ENCODE measurements around the gene UCKL1.

The UCKL1 gene

DNA sequence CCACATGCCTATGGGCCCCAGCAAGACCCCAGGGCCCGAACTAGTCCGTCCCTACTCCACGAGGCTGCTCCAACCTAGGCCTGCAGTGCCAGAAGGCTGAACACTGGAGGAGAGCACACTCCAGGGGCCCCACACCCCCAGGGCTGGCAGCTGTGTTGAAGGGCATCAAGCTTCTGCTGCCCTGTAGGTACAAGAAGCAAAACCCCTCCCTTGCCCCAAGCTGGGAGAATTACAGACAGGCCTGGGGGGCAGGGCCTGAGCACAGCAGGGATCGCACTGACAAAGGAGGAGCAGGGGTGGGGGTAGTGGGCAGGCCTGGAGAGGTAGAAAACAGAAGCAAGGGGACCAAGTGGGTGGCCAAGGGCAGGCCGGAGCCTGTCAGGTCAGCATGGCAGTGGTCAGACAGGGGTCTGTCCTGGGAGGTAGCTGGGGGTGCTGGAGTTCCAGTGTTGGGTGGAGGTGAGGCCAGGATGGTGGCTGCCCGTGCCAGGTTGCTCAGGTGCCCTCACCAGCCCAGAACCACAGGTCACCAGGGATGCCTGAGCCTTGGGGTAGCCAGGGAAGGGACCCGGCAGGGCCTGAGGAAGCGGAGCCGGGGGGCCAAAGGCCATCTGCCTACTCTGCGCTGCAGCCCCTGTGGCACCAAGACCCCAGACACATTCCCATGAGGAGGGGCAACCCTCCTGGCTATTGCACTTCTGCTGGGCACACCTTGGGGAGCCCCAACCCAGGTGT is 2.9 kb upstream of the UCKL1 start:
- no peak for DNase-seq (ENCODE audit: low spot score)

DNA sequence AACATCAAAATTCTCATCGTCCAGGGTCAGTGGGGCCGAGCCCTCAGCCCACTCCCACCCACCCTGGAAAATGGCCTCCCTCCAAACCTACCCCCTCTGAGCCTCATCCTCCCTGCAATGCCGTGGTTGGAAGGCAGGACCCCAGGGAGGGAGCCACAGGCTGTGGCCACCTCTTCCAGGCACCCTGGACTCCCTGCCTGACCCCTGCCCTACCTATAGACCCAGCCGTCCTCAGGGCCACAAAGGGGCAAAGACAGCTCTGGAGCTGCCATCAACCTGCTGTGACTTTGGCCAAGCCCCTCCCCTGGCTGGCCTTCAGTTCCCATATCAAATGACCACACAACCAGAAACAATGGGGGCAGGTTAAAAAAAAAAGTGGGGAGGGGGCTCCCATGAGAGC is 2.3 kb upstream of the UCKL1 start:
- DNase-seq (ENCODE audit: low spot score) = no peak

DNA sequence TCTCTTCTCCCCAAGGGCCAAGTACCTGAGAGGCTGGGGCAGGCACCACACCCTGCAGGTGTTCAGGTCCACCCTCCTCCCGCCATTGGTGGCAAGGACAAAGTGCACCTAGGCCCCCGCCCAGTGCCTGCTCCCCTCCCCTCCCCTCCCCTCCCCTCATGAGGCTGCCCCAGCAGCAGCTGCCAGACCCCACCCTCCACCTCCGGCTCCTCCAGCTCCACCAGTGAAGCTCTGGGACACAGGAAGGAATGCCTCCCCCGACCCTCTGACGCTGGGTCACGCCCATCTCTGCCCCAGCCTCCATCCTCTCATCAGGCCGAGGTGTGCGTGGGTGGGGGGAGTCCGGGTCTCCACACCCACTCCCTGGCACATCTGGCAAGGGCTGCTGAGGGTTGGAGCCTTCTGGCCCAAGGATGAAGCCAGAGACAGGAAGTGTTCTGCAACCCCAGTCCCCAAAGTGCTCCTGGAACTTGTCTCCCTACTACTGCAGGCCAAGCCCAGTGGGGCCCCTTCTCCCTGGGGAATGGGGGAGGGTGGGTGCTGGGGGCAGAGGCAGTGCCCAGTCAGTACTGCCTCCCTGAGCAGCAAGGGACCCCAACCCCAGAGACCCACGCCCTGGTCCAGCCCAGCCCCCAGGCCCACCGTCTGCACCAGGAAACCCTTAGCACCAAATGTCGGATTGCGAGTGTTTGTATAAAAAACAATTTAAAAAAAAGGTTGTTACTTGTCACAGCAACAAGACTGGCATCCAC is 1.6 kb upstream of the UCKL1 start:
- no peak for DNase-seq (ENCODE audit: low spot score)

DNA sequence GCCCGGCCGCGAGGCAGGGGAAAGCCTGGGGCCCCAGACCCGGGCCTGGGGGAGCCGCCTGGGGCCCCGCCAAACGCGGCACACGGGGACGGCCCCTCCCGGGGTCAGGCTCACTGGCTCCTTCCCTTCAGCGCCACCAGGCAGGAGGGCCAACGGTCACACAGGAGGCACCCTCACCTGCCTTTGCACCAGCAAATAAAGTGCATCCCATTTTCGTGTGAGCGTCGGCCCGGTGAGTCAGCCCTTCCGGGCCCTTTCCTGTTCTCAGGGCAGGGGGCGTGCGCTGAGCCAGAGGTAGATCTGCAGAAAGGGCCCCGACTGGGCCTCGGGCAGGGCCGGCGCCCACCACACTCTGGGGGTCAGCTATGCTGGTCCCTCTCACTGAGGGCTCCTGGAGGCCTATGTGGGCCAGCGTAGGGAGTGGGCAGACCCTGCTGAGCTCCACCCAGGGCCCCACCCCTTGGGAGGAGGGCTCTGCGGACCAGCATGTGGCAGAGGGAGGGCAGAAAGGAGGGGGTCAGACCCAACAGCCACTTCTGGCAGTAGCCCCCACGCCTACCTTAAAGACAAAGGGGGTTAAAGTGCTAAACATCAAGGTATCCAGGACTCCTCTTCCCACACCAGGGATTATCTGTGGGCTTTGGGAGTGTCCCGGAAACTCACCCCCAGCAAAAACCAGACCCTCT is 931 bp upstream of the UCKL1 start:
- DNase-seq (ENCODE audit: low spot score) = no peak

DNA sequence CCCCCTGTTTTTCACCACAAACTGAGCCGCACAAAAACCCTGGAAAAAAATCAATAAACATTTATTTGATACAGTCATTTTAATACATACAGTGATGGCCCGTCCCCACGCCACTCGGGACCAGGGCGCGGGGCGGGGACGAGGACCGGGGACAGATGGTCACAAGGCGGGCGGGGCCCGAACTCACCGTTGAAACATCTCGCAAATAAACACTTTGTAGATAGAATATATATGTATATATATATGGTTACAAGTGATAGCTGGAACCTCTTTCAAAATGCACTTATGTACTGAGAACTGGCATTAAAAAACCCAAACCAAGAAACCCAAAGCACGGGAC is 418 bp upstream of the UCKL1 start:
- DNase-seq (ENCODE audit: low spot score) = no peak

DNA sequence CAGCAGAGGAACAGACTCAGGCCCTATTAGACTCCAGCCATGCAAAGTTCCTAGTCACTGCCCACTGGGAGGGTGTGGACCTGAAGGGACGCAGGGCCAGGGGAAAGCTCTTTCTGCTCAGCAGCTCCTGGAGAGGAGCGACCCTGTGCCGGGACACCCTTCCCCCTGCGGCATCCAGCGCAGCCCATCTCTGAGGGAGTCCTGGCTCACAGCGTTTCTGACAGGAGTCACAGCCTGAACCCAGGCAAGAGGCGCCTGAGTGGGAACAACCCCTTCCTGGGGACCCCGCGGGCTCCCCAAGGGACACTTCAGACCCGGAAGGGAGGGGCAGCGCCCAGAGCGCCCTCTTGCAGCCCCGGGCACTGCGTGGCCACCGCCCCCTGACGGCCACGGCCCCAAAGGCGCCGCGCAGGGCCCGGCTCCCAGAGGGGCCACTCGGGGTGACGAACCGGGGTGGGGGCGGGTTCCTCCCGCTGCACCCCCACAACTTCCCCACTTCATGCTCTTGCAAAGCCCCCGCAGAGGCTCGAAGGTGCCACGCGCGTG is 862 bp downstream of the UCKL1 start:
- DNase-seq (ENCODE audit: low spot score) = no peak

DNA sequence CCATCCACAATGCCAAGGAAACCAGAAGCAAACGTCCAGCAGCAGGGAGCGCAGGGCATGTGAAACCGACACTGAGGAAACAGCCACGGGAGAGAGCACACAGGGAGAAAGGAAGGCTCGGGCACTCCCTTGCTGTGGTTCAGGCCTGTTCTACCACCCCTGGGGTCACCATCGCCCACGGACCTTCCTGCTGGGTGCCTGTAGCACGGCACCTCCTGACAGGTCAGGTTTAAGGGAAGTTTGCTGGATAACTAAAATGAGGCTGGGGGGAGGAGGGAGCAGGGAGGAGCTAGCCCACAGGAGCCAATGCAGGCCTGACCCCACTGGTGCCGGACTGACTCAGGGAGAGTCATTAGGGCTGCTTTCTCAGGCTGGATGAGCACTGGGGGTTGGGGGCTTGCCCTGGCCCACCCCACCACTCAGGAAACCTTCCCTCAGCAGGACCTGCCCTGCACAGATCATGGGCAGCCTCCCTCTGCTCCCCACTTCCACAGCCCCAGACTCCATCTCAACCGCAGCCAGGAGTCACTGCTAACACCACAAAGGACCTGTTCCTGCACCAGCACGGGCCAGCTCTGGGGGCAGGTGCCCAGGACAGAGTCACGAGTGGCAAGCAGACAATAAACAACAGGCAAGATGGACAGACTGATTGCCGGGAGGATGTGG is 2.3 kb downstream of the UCKL1 start:
- no peak for DNase-seq (ENCODE audit: low spot score)

DNA sequence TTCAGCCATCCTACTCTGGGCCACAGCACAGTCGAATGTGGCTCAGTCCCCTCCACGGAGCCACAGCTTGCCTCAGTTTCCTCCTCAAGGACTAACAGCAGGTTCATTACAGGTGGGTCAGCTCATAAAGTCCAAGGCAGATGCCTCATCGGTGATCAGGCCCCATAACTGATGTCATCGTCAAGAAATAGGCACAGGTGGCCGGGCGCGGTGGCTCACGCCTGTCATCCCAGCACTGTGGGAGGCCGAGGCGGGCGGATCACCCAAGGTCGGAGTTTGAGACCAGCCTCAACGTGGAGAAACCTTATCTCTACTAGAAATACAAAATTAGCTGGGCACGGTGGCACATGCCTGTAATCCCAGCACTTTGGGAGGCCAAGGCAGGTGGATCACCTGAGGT is 3.4 kb downstream of the UCKL1 start:
- no peak for DNase-seq (ENCODE audit: low spot score)

DNA sequence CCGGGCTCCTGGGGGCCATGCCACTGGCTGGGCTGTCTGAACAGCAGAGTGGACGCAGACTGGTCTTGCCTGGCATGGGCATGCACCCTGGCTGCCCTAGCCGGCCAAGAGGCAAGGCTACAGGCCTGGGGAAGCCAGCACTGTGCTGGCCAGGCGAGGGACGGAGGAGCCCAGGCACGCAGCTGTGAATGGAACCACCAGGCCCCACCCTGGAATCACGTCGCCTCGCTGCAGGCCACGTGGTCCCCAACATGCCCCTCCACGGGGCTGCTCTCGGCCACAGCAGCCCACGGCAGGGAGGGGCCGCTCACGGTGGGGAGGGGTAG is 4.0 kb downstream of the UCKL1 start:
- no peak for DNase-seq (ENCODE audit: low spot score)

DNA sequence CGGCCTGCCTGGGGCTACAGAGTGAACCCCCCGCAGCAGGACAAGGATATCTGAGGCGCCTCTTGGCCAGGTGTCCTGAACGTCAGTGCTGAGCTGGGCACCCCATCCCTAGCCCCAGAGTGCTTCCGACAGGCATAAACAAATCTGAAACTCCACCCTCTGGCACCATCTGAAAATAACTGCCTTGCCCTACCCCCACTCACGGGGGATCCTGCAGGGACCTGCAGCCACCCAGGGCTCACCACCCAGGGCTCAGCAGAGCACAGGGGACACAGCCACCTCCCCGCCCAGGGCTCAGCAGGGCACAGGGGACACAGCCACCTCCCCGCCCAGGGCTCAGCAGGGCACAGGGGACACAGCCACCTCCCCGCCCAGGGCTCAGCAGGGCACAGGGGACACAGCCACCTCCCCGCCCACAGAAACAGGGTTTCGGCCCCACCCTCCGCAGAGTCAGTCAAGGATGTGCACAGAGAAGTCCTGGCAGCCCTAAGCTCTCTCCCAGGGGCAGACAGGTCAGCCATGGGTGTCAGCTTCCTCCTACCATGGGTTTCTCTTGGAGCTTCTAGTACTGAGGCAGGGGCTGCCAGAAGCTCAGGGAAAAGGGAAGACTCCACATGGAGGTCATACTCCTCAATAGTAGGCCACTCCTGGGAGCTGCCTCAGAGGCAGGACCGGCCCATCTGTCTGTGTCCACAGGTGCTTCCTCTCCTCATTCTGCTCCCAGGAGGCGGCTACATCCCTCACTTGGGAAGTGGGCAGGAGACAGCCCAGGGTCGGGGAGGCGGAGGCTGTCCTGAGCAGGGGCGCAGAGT is 4.6 kb downstream of the UCKL1 start:
- DNase-seq (ENCODE audit: low spot score) = no peak

DNA sequence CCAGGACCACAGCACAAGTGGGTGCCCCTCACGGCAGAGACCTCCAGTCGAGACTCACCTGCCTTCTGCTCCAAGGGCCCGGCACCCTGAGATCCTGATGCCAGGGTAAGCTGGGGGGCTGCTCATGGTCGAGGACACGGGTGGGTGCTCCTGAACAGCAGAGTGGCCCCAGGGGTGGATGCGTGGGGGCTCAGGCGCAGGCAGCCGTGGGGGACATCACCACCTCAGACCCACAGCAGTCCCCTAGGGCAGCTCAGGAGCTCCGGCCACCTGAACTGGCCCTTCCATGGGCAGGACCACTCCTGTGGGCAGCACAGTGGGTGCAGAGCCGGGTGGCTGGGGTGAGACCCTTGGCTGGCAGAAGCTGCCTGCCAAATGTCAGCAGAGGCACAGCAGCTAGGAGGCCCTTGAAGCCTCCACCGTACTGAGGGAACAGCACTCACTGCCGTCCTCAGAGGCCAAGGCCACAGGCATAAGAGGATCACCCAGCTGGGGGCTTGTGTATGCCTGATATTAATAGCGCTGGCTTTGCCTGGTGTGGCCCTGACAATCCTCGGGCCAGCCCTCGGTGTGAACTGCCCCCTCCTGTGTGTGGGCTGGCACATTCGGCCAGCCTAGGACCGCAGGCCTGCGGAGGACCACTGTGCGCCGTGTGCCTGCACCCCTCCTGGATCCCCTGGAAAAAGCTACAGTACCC is 5.4 kb downstream of the UCKL1 start:
- no peak for DNase-seq (ENCODE audit: low spot score)

DNA sequence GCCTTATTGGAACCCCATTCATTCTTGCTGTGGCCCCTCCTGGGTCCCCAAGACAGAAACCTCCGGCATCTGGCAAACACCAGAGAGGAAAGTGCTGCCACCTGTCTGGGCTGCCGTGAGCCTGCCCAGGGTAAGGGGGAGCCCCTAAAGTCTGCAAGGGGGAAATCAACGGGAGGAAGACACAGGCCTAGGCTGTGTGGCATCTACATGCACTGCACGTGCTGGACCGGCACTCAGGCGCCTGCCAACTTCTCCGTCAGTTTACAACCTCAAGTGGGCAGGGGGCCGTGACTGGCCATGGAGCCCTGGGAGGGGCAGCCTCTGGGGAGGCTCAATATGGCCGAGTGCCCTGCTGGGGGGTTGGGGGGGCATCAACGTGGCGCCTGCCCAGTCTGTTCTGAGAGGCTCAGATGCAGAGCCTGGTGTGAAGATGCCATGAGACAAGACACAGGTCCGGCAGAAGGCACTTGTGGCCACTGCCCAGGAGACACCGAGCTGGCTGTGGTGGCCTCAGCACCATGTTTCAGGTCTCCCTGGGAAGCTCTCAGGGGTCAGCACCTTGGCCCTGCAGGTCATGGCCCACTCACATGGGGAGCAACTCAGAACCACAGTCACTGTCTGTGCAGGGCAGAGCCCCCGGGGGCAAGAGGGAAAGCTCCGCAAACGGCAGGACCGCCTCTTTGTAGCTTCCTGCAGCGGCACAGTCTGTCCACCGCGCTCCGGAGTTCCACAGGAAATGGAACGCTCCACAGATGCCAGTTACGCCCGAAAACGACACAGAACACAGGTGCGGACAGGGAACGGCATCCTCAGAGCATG is 8.4 kb downstream of the UCKL1 start:
- no peak for DNase-seq (ENCODE audit: low spot score)

DNA sequence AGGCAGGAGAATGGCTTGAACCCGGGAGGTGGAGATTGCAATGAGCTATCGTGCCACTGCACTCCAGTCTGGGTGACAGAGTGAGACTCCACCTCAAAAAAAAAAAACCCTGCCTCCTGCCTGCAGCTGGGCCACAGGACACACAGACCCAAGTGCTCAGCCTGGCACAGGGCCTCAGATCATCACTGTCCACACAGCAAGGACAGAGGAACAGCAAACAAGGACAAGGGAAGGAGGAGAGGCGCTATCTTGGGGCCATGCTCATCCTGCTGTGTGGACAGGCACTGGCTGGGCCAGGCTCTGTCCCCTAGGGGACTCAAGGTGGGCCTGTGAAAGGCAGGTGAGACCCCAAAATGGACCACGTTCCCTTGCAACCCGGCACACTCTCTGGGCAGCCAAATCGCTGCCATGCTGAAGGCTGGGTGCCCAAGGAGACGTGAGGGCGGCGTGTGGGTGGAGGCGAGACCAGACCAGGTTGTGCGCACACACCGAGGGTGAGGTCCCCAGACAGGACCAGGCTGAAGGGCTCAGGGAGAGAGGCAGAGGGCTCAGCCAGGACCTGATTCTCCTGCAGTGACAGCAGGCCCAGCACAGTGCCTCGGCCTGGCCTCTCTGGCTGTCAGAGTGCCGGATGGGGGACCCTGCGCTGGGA is 9.1 kb downstream of the UCKL1 start:
- no peak for DNase-seq (ENCODE audit: low spot score)

DNA sequence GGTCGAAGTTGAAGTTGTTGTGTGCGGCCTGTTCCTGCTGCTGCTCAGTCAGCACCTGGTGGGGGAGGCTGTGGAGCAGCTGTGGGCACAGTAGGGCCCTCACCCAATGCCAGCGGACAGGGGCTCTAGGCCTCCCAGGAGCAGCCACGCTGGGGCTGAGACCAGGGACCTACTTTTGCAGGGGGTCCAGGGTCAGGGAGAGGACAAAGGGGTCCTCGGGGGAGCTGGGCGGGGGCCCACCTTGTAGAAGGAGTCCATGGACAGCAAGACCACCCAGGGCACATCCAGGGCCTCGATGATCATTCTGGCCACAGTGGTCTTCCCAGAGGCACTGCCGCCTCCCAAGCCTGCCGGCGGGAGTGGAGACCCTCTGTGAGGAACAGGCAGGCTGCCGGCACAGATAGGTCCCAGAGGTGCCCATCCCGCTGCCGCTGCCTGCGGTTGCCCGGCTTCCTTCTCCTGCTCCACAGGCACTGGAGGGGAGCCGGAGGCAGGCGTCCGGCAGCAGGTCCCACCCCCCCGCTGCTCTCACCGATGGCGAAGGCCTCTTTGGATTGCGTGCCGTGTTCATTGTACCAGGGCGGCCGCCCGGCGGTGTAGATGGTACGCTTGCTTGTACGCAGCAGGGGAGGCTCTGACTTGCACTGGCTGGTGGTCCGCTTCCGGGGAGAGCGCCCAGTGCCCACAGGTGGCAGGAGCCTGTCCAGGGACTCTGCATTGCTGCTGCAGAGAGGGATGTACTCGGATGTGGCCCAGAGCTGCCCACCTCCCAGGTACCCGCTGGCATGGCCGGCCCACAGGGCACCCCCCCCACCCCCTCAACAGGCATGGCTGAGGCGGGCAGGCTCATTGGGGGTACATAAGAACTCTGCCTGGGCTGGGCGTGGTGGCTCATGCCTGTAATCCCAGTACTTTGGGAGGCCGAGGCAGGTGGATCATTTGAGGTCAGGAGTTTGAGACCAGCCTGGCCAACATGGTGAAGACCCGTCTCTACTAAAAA is 10.0 kb downstream of the UCKL1 start:
- DNase-seq (ENCODE audit: low spot score) = no peak

DNA sequence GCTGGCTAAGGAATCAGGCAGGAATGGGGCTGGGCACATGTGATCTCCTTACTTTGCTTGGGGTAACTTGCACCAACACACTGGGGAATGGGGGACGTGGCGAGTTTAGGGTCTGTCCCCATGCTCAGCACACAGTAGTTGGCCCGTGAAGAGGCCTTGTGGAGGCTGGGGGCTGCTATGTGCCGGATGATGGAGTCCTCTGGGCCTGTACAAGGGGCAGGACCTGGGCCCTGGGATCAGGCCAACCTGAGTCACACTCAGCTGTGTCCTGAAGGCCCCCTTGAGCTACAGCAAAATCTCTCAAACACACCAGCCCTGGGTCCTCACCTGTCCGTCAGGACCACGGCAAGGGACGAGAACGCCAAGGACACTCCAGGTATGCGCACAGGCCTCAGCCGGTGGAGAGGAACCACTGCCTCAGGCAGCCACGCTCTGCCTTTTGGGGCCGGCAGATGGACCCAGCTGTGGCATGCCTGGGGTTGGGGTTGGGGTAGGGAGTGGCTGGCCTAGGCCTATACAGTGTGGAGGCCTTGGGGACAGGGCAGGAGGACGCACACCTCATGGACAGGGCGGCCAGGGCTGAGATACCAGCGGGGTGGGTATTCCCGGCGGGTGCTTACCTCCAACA is 11.1 kb downstream of the UCKL1 start:
- DNase-seq (ENCODE audit: low spot score) = no peak

DNA sequence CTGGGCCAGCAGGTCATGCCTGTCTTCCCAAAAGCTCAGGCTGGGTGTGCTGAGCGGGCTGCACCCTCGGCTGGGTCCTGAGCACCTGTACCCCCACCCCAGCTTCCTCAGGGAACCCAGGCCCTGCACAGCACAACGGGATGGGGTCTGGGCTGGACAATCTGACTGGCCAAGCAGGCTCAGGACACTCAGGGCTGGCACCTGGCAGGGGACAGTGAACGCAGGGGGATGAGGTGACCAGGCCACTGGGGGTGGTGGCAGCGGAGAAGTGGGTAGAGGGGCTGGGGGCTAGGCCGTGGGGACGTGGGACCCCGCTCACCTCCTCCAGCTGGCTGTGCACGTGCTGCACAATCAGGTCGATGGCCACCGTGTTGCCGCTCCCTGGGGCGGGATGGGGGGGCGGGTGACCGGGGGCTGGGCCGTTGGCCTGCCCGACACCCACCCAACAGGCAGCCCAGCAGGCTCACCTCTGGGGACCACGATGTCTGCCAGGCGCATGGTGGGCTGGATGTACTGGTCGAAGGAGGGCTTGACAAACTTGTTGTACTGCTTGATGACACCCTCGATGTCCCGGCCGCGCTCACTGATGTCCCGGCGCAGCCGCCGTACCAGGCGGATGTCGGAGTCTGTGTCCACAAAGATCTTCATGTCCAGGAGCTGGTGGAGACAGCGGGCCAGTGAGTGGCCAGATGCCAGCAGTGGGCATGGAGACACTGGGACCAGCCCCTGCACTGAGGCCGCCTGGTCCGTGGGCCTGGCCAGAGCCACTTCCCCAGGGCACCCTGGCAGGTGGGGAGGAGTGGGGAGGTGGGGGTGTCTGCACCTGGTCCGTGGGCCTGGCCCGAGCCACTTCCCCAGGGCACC is 11.9 kb downstream of the UCKL1 start:
- DNase-seq (ENCODE audit: low spot score) = no peak

DNA sequence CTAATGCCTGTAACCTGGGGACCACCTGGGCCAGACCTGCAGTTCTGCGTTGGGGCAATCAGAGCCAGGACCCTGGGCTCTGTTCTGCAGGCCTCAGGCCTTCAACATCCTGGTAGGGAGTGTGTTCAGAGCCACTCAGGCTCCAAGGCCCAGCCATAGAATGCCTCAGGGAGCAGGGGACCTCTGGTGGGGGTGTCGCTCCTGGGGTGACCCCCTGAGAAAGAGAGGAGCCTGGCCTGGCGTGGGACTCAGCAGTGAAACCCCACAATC is 12.5 kb downstream of the UCKL1 start:
- no peak for DNase-seq (ENCODE audit: low spot score)
